ENCODE results near the gene ADGRD2.

Gene ADGRD2

GRCh38 chr9:124486778-124487259, 36.6 kb downstream of the ADGRD2 start:
- Mint-ChIP-seq H3K9me3 (no peaks in the 10 kb centered on the region), H3K36me3 (ENCODE audit: low read depth) (no peaks in the 10 kb centered on the region), H3K27ac (no peak overlapping the region), H3K4me1 (ENCODE audit: low read depth) (no peaks in the 10 kb centered on the region), H3K4me3 (no peak overlapping the region), H3K27me3 (peaks cover 28% of the 10 kb centered on the region)
- intact Hi-C loops (cut with micrococcal nuclease), result no loop called here

GRCh38 chr9:124487260-124488182, 37.3 kb downstream of the ADGRD2 start:
- Mint-ChIP-seq H3K36me3 (ENCODE audit: low read depth) (no peaks in the 10 kb centered on the region), H3K27ac (no peak overlapping the region), H3K27me3 (peaks cover 28% of the 10 kb centered on the region), H3K4me3 (no peak overlapping the region), H3K4me1 (ENCODE audit: low read depth) (no peaks in the 10 kb centered on the region), H3K9me3 (no peaks in the 10 kb centered on the region)
- intact Hi-C loops (cut with micrococcal nuclease), result no loop called here

GRCh38 chr9:124488641-124489210, 38.5 kb downstream of the ADGRD2 start:
- H3K27me3 Mint-ChIP-seq, result peaks cover 25% of the 10 kb centered on the region
- no peaks in the 10 kb centered on the region for H3K36me3 Mint-ChIP-seq (ENCODE audit: low read depth)
- no peaks in the 10 kb centered on the region for H3K4me1 Mint-ChIP-seq (ENCODE audit: low read depth)
- H3K4me3 Mint-ChIP-seq, result no peak overlapping the region
- no peak overlapping the region for H3K27ac Mint-ChIP-seq
- no peaks in the 10 kb centered on the region for H3K9me3 Mint-ChIP-seq
- intact Hi-C loops (cut with micrococcal nuclease), result no loop called here

DNA sequence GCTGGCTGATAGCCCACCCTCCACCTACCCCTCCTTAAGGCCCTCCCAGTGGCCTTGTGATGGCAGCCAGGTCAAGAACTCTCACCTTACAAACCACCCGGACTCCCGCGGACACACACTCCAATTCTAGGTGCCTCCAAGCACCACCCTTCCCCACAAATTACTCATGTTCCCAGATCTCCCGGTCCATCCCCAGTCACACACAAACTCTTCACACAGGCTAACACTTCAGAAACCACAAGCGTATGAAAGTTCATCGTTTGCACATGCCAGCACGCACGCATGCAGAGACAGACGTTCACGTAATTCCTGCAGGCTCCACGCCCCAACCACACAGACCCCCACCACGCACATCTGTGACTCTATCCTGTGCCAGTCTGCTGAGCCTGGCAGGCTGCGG, 39.0 kb downstream of the ADGRD2 start:
- no peaks in the 10 kb centered on the region for H3K36me3 Mint-ChIP-seq (ENCODE audit: low read depth)
- intact Hi-C loops (cut with micrococcal nuclease), result no loop called here
- H3K4me3 Mint-ChIP-seq, result no peak overlapping the region
- H3K27ac Mint-ChIP-seq, result no peak overlapping the region
- peaks cover 25% of the 10 kb centered on the region for H3K27me3 Mint-ChIP-seq
- H3K4me1 Mint-ChIP-seq (ENCODE audit: low read depth), result no peaks in the 10 kb centered on the region
- H3K9me3 Mint-ChIP-seq, result no peaks in the 10 kb centered on the region

- Mint-ChIP-seq H3K36me3 (ENCODE audit: low read depth) (no peaks in the 10 kb centered on the region), H3K27me3 (peaks cover 25% of the 10 kb centered on the region), H3K4me1 (ENCODE audit: low read depth) (no peaks in the 10 kb centered on the region), H3K9me3 (no peaks in the 10 kb centered on the region), H3K27ac (no peak overlapping the region), H3K4me3 (no peak overlapping the region)
- intact Hi-C loops (cut with micrococcal nuclease), result no loop called here
Measured at GRCh38 chr9:124490004-124490403, 39.8 kb downstream of the ADGRD2 start.

GRCh38 chr9:124491049-124491975, 41.1 kb downstream of the ADGRD2 start:
- no peaks in the 10 kb centered on the region for H3K36me3 Mint-ChIP-seq (ENCODE audit: low read depth)
- H3K9me3 Mint-ChIP-seq, result no peaks in the 10 kb centered on the region
- no peak overlapping the region for H3K4me3 Mint-ChIP-seq
- peaks cover 7% of the 10 kb centered on the region for H3K4me1 Mint-ChIP-seq (ENCODE audit: low read depth)
- H3K27me3 Mint-ChIP-seq, result peaks cover 22% of the 10 kb centered on the region
- H3K27ac Mint-ChIP-seq, result no peak overlapping the region
- intact Hi-C loops (cut with micrococcal nuclease), result no loop called here

DNA sequence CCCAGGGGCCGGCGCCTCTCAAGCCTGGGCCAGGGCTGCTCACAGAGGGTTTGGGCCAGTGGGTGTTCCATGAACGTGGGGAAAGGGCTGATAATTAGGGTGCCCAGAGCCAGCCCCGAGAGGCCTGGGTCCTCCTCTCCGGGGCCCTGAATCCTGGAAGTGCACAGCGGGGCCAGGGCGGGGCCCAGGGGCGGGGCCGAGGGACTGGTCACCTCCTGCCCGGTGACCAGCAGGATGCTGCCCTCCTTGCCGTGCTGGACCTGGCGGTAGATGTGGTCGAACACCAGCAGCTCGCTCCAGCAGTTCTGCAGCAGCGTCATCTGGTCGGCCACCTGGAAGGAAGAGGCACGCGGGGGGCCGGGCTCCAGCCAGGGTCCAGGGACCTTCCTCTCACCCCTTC, 42.6 kb downstream of the ADGRD2 start:
- Mint-ChIP-seq H3K4me3 (no peak overlapping the region), H3K36me3 (ENCODE audit: low read depth) (no peaks in the 10 kb centered on the region), H3K27ac (no peak overlapping the region), H3K4me1 (ENCODE audit: low read depth) (peaks cover 7% of the 10 kb centered on the region), H3K27me3 (peaks cover 14% of the 10 kb centered on the region), H3K9me3 (no peaks in the 10 kb centered on the region)
- intact Hi-C loops (cut with micrococcal nuclease), result no loop called here

- Mint-ChIP-seq H3K4me3 (no peak overlapping the region), H3K9me3 (no peaks in the 10 kb centered on the region), H3K36me3 (ENCODE audit: low read depth) (no peaks in the 10 kb centered on the region), H3K4me1 (ENCODE audit: low read depth) (peaks cover 7% of the 10 kb centered on the region), H3K27ac (no peak overlapping the region), H3K27me3 (peaks cover 12% of the 10 kb centered on the region)
- intact Hi-C loops (cut with micrococcal nuclease), result no loop called here
Measured at GRCh38 chr9:124493218-124493617, 43.0 kb downstream of the ADGRD2 start.

DNA sequence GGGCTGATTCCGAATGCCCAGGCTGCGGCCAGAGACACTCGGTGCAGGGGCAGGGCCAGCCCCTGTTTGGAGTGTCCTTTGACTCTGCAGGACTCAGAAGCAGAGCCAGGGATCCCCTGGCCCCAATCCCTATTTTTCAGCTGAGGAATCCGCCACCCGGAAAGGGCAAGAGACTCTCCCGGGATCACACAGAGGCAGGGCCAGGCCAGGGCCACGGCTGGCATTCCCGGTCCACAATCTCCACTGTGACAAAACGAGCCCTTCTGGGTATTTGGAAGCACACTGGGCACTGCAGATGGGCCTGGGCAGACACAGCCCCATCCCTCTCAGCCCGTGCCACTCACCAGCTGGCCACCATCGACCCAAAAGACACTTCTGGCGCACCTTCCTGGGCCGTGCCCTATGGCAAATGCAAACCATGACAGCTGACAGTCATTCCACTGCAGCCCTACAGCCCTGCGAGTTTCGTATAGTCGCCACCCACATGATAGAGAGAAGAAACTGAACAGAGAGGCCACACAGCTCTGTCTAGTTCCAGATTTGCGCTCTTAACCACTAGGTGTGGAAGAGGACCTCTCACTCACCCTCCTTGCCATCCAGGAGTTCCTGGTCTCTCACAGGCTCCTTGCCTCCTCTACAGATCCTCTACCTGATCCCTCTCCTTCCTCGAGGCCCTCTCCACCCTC, 43.7 kb downstream of the ADGRD2 start:
- no peak overlapping the region for H3K27ac Mint-ChIP-seq
- H3K4me3 Mint-ChIP-seq, result no peak overlapping the region
- H3K9me3 Mint-ChIP-seq, result no peaks in the 10 kb centered on the region
- intact Hi-C loops (cut with micrococcal nuclease), result no loop called here
- peaks cover 8% of the 10 kb centered on the region for H3K27me3 Mint-ChIP-seq
- H3K36me3 Mint-ChIP-seq (ENCODE audit: low read depth), result no peaks in the 10 kb centered on the region
- peaks cover 7% of the 10 kb centered on the region for H3K4me1 Mint-ChIP-seq (ENCODE audit: low read depth)

DNA sequence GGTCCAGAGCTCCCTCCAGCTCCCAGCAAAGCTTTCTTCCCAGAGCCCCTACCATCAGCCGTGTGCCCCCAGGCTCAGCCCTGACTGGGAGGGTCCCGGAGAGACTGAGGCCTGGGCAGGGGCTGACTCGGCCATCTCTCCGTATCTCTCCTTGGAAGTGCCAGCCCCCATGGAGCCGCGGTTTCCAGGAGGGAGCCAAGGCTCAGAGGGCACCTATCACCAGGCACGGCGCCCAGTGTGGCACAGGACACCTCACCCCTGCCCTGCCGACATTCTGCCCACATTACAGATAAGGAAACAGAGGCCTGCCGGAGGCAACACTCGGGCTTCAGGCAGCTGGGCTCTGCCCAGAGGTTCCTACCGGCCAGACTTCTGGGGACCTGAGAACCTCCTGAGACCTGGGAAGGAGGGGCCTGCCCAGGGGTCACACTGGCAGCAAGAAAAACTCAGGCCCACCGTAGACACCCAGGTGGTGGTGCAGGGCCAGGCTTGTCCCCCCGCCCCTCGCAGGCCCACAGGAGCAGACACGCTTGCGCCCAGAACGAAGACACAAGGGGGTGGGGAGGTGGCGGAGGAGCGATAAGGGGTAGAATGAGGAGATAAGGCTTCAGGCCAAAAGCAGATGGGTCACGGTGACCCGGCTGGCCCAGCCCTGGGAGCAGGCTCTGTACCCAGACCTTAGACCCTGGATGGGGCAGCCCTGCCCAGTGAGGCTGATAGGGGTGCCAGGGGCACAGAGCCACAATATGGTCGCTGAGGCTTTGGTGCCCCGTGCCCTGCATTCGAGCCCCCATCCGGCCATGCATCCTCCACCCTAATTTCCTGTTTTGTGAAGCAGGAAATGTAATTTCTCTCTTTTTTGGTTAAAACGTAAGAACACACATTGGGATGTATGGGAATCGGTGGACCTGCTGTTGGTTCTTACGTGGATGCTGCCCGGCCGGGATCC, 45.1 kb downstream of the ADGRD2 start:
- H3K27ac Mint-ChIP-seq, result no peak overlapping the region
- intact Hi-C loops (cut with micrococcal nuclease), result no loop called here
- peaks cover 10% of the 10 kb centered on the region for H3K27me3 Mint-ChIP-seq
- H3K4me1 Mint-ChIP-seq (ENCODE audit: low read depth), result peaks cover 7% of the 10 kb centered on the region
- no peaks in the 10 kb centered on the region for H3K9me3 Mint-ChIP-seq
- H3K4me3 Mint-ChIP-seq, result no peak overlapping the region
- H3K36me3 Mint-ChIP-seq (ENCODE audit: low read depth), result no peaks in the 10 kb centered on the region

- intact Hi-C loops (cut with micrococcal nuclease), result no loop called here
Measured at GRCh38 chr9:124496075-124496449, 45.8 kb downstream of the ADGRD2 start.

GRCh38 chr9:124496463-124496862, 46.2 kb downstream of the ADGRD2 start:
- Mint-ChIP-seq H3K27me3 (peaks cover 20% of the 10 kb centered on the region), H3K4me1 (ENCODE audit: low read depth) (peaks cover 7% of the 10 kb centered on the region), H3K27ac (no peak overlapping the region), H3K36me3 (ENCODE audit: low read depth) (no peaks in the 10 kb centered on the region), H3K9me3 (no peaks in the 10 kb centered on the region), H3K4me3 (no peak overlapping the region)
- intact Hi-C loops (cut with micrococcal nuclease), result no loop called here

More at GRCh38 chr9:124496075-124496449, 45.8 kb downstream of the ADGRD2 start:
- Mint-ChIP-seq H3K36me3 (ENCODE audit: low read depth) (no peaks in the 10 kb centered on the region), H3K4me3 (no peak overlapping the region), H3K9me3 (no peaks in the 10 kb centered on the region), H3K4me1 (ENCODE audit: low read depth) (peaks cover 7% of the 10 kb centered on the region), H3K27ac (no peak overlapping the region), H3K27me3 (peaks cover 16% of the 10 kb centered on the region)

Measured in dendritic cell treated with granulocyte-macrophage colony-stimulating factor and Interleukin-4, amounts not matched to agents 40 ng/mL and 50 ng/mL, for 4 days (primary cell).